ENCODE data around the gene SLC2A3.
"Not testable (repeated sequence)": the region's sequence is repeated elsewhere in the genome, so short reads cannot be mapped to it uniquely, and the experiment has no call there.

SLC2A3 gene

GRCh38 chr12:7916936-7917335 is 19.1 kb downstream of the SLC2A3 start:
- no peak for DNase-seq (ENCODE audit: low read depth)

GRCh38 chr12:7915661-7916403 is 20.2 kb downstream of the SLC2A3 start:
- no peak for DNase-seq (ENCODE audit: low read depth)

GRCh38 chr12:7910106-7910505 is 25.9 kb downstream of the SLC2A3 start:
- not testable (repeated sequence) for DNase-seq (ENCODE audit: low read depth)

- no peak for DNase-seq (ENCODE audit: low read depth)
These were observed 29.0 kb downstream of the SLC2A3 start for GRCh38 chr12:7907009-7907408.

GRCh38 chr12:7906303-7906702 is 29.7 kb downstream of the SLC2A3 start:
- not testable (repeated sequence) for DNase-seq (ENCODE audit: low read depth)

GRCh38 chr12:7905600-7906125 is 30.3 kb downstream of the SLC2A3 start:
- DNase-seq (ENCODE audit: low read depth), result not testable (repeated sequence)

- DNase-seq (ENCODE audit: low read depth), result no peak
These were observed 30.9 kb downstream of the SLC2A3 start for GRCh38 chr12:7905071-7905470.

GRCh38 chr12:7902416-7902815 is 33.6 kb downstream of the SLC2A3 start:
- not testable (repeated sequence) for DNase-seq (ENCODE audit: low read depth)

GRCh38 chr12:7899755-7900154 is 36.2 kb downstream of the SLC2A3 start:
- DNase-seq (ENCODE audit: low read depth), result no peak

- not testable (repeated sequence) for DNase-seq (ENCODE audit: low read depth)
These were observed 39.3 kb downstream of the SLC2A3 start for GRCh38 chr12:7896726-7897125.

- no peak for DNase-seq (ENCODE audit: low read depth)
These were observed 43.6 kb downstream of the SLC2A3 start for GRCh38 chr12:7892186-7892980.

- no peak for DNase-seq (ENCODE audit: low read depth)
These were observed 51.3 kb downstream of the SLC2A3 start for GRCh38 chr12:7884689-7885088.

- not testable (repeated sequence) for DNase-seq (ENCODE audit: low read depth)
These were observed 54.3 kb downstream of the SLC2A3 start for GRCh38 chr12:7881736-7882120.

- not testable (repeated sequence) for DNase-seq (ENCODE audit: low read depth)
These were observed 54.8 kb downstream of the SLC2A3 start for GRCh38 chr12:7880952-7881735.

- DNase-seq (ENCODE audit: low read depth), result no peak
These were observed 56.7 kb downstream of the SLC2A3 start for GRCh38 chr12:7879246-7879645.

GRCh38 chr12:7877420-7877819 is 58.6 kb downstream of the SLC2A3 start:
- DNase-seq (ENCODE audit: low read depth), result no peak

- DNase-seq (ENCODE audit: low read depth), result no peak
These were observed 63.2 kb downstream of the SLC2A3 start, which contains the start of gene SLC2A14 for GRCh38 chr12:7872566-7873319. SLC2A14 (minus strand) TSS chr12:7872915; CDS start chr12:7869880, 3,035 bp downstream.

- no peak for DNase-seq (ENCODE audit: low read depth)
These were observed 65.7 kb downstream of the SLC2A3 start for GRCh38 chr12:7870335-7870734.

Measured in activated T-helper 9 cell treated with anti-CD3 and anti-CD28 coated beads, Interleukin-2, amount 50 U/mL, for 16 hours (primary cell).